ENCODE data around the gene WDR89.
"Not testable (repeated sequence)": the region's sequence is repeated elsewhere in the genome, so short reads cannot be mapped to it uniquely, and the experiment has no call there.

Gene WDR89

GRCh38 chr14:63654346-63654745, 12.7 kb upstream of the WDR89 start:
- no peak for DNase-seq (ENCODE audit: low read depth in 2 of 2)

DNA sequence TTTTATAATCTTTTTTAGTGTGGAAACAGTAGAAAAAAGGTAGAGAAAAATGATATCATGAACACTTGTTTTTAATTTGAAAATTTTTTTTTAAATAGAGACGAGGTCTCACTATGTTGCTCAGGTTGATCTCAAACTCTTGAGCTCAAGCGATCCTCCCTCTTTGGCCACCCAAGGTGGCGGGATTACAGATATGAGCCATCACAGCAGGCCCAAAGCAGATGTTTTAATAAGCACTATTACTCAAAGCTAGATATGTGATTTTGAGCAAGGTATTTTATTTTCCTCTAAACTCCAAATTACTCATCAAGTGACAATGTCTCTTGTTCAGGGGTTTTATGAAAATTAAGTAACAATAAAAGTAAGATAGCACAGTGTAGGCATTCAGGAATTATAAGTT, 10.7 kb upstream of the WDR89 start:
- no peak for DNase-seq (ENCODE audit: low read depth in 2 of 2)

- peak; percentile 17 to 19 for DNase-seq (ENCODE audit: low read depth in 2 of 2)
Observed at GRCh38 chr14:63650256-63650952, 8.7 kb upstream of the WDR89 start.

DNA sequence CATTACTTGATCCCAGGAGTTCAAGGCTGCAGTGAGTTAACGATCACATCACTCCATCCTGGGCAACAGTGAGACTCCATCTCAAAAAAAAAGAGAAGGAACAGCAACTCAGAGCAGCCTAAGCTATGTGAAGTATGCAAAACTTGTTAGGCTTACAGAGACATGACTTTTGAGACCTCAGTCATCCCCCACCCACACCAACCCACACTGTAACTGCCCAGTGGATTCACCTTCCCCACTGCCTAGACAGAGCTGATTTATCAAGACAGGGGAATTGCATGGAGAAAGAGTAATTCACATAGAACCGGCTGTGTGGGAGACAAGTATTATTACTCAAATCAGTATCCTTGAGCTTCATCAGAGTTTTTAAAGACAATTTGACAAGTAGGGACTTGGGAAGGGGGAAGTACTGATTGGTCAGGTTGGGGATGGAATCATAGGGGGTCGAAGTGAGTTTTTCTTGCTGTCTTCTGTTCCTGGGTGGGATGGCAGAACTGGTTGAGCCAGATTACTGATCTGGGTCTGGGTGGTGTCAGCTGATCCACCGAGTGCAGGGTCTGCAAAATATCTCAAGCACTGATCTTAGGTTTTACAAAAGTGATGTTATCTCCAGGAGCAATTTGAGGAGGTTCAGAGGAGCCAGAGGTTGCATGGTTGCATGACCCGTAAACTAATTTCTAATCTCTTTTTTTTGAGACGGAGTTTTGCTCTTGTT, 6.2 kb upstream of the WDR89 start:
- no peak for DNase-seq (ENCODE audit: low read depth in 2 of 2)

GRCh38 chr14:63644741-63645140, 3.1 kb upstream of the WDR89 start:
- DNase-seq (ENCODE audit: low read depth in 2 of 2) = no peak

GRCh38 chr14:63642656-63643382, 1.1 kb upstream of the WDR89 start:
- DNase-seq (ENCODE audit: low read depth in 2 of 2) = no peak

- DNase-seq (ENCODE audit: low read depth in 2 of 2) = peak; percentile 68 to 82
Observed at GRCh38 chr14:63642229-63642611, 549 bp upstream of the WDR89 start.

DNA sequence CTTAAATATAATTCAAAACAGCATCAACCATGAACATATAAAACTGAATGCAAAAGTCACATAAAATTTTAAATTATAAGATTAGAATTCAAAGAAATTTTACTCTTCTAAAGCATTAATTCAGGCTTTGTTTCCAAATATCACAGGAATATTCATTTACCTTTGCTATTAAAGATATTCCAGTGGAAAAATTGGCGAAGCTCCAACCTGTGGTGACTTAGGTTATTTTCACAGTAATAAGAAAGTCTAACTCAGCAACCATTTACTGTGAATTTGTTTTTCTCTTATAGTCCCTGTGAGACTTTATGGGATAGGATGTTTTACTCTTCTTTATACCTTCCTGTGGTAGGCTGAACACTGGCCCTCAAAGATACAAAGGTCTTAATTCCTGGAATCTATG, 3.2 kb downstream of the WDR89 start:
- no peak for DNase-seq (ENCODE audit: low read depth in 2 of 2)

DNA sequence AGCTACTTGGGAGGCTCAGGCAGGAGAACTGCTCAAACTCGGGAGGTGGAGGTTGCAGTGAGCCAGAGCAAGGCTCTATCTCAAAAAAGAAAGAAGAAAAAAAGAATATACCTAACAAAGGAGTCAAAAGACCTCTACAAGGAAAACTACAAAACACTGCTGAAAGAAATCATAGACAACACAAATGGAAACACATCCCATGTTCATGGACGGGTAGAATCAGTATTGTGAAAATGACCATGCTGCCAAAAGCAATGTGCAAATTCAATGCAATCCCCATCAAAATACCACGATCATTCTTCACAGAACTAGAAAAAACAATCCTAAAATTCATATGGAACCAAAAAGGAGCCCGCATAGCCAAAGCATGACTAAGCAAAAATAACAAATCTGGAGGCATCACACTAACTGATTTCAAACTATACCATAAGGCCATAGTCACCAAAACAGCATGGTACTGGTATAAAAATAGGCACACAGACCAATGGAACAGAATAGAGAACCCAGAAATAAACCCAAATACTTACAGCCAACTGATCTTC, 5.5 kb downstream of the WDR89 start:
- DNase-seq (ENCODE audit: low read depth in 2 of 2) = not testable (repeated sequence)

DNA sequence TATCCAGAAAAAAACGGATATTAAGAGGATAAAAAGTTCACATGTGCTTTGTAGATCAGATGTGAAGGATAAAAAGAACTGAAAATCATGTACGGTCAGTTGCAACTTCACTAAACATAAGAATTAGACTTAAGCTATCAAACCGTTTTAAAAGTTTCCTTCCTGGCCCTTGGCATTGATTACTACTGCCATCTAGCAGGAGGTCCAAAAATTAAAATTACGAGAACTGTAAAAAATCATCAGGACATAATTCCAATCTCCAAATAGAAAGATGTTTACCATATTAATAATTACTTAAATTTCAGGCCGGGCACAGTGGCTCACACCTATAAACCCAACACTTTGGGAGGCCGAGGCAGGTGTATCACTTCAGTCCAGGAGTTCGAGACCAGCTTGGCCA, 7.9 kb downstream of the WDR89 start:
- no peak for DNase-seq (ENCODE audit: low read depth in 2 of 2)

DNA sequence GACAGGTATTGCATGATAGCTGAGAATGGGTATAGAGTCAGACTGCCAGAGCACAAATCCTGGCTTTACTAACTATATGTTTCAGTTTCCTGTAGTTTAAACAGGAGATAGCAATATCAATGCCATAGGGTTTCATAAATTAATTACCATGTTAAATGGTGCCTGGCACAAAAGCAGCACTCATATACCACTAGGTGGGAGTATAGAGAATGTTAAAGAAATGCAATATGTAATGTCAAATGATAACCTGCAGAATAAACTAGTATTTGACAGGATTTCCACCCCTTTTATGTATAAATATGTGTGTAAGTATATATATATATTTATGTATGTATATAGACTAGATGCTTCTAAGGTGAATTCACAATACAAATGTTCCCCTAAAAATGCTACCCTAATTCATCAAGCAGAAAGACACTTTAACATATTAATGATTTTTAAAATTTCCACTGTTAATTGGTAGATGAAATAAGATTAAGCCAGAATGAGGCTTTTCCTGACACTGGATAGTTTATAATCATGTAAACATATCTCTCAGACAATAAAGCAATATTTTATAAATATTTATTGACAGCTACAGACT, 8.6 kb downstream of the WDR89 start:
- DNase-seq (ENCODE audit: low read depth in 2 of 2) = no peak

DNA sequence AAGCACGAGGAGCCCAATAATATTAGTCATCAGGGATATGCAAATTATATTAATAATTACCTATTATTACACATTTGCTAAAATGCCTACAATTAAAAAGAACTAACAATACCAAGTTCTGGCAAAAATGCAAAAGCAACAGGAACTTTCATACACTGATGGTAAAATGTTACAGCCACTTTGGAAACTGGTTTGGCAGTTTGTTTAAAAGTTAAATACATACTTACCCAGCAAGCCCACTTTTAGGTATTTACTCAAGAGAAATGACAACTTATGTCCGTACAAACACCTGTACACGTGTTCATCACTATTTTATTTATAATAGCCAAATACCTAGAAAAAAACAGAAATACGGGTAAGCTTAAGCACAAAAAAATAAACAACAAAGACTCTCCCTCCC, 17.0 kb downstream of the WDR89 start:
- DNase-seq (ENCODE audit: low read depth in 2 of 2) = no peak

DNA sequence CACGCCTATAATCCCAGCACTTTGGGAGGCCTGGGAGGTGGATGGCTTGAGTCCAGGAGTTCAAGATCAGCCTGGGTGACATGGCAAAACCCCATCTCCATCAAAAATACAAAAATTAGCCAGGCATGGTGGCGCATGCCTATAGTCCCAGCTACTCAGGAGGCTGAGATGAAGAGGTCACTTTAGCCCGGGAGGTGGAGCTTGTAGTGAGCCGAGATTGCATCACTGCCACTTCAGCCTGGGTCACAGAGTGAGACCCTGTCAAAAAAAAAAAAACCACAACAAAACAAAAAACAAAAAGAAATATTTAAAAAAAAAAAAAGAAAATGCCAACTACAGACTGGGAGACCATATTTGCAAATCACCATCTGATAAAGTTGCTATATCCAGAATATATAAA, 17.5 kb downstream of the WDR89 start:
- DNase-seq (ENCODE audit: low read depth in 2 of 2) = no peak

DNA sequence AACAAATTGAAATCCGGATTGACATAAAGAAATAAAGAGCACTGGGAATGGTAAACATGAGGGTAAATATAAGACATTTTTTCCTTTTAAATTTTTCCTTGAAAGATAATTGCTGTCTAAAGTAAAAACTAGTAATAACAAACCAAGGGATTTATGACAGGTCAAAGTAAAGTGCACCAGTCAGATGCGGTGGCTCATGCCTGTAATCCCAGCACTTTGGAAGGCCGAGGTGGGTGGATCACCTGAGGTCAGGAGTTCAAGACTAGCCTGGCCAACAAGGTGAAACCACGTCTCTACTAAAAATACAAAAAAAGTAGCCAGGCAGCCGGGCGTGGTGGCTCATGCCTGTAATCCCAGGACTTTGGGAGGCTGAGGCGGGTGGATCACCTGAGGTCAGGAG, 19.7 kb downstream of the WDR89 start:
- DNase-seq (ENCODE audit: low read depth in 2 of 2) = not testable (repeated sequence)

- no peak for DNase-seq (ENCODE audit: low read depth in 2 of 2)
Observed at GRCh38 chr14:63616015-63616414, 25.7 kb downstream of the WDR89 start.

- no peak for DNase-seq (ENCODE audit: low read depth in 2 of 2)
Observed at GRCh38 chr14:63614679-63615363, 26.9 kb downstream of the WDR89 start.

- no peak for DNase-seq (ENCODE audit: low read depth in 2 of 2)
Observed at GRCh38 chr14:63611078-63611477, 30.6 kb downstream of the WDR89 start.

GRCh38 chr14:63605041-63605532, 36.6 kb downstream of the WDR89 start:
- DNase-seq (ENCODE audit: low read depth in 2 of 2) = no peak

DNA sequence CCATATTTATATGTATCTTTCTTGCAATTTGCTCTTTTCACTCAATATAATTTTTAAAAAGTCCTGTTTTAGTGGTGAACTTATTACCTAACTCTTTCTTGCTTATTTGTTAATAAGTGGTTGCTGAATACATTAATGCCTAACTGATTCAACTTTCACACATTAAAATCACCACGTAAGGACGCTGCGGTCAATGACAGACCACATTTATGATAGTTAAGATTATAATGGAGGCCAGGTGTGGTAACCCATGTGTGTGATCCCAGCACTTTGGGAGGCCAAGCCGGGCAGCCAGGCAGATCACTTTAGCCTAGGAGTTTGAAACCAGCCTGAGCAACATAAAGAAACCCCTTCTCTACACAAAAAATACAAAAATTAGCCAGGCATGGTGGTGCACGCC, 37.0 kb downstream of the WDR89 start:
- DNase-seq (ENCODE audit: low read depth in 2 of 2) = no peak

DNA sequence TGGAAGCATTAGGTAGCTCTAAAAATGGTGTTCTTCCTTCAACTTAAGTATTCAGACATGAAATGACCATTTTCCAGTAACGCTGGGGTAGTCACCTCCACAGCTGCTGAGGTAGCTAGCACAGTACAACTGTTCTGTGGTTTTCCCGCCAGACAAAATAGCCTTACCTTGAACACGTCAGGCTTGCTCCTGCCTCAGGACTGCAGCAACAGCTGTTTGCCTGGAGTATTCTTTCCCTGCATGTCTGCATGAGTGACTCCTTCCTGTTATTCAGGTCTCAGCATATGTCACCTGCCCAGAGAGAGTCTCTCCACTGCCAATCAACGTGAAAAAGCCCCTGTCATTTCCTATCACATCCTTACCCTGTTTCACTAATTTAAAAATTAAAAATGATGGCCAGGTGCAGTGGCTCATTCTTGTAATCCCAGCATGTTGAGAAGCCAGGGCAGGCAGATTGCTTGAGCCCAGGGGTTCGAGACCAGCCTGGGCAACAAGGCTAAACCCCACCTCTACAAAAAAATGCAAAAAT, 37.9 kb downstream of the WDR89 start:
- DNase-seq (ENCODE audit: low read depth in 2 of 2) = no peak

GRCh38 chr14:63598807-63599206, 42.9 kb downstream of the WDR89 start:
- DNase-seq (ENCODE audit: low read depth in 2 of 2) = no peak

Measured in stimulated activated CD8-positive, alpha-beta memory T cell treated with anti-CD3 and anti-CD28 coated beads, Interleukin-7, amount 100 ng/mL, for 4 hours (primary cell).